VCaP (cell line): ENCODE results near the gene CCDC54.
"Not testable (repeated sequence)": the region's sequence is repeated elsewhere in the genome, so short reads cannot be mapped to it uniquely, and the experiment has no call there.

Experiments
- H3K27ac ChIP-seq: fragments of 450-650 bp; 2 replicates; pipeline ENCODE4 v1.5.1; 2017
- TF ChIP-seq, protein P1 (sequence below): fragments of 450-650 bp; conservative IDR thresholded peaks from 2 replicates; pipeline ENCODE4 v1.5.1; 2017; ENCODE audit warnings: mild to moderate bottlenecking, moderate library complexity

CCDC54 gene

DNA sequence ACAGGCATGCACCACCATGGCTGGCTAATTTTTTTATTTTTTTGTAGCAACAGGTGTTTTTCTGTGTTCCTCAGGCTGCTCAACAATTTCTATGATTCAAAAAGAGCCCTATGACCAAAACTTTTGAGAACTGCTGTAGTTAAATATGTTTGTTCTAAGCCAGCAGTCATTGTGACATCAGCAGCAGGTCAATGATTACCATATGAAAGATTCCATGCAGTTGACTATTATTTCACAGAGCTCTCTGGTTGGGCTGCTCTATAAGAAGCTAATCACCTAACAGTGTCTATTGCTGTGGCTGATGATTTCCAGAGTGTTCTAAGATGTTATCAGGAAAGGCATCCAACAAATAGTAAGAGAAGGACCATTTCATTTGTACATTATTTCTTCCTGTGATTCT, at the start of gene CCDC54:
CCDC54 (plus strand) TSS at position 289 of the 400 bp plus-strand sequence. CDS start 149 bp downstream, outside the sequence.
- TF ChIP-seq, protein P1, sequence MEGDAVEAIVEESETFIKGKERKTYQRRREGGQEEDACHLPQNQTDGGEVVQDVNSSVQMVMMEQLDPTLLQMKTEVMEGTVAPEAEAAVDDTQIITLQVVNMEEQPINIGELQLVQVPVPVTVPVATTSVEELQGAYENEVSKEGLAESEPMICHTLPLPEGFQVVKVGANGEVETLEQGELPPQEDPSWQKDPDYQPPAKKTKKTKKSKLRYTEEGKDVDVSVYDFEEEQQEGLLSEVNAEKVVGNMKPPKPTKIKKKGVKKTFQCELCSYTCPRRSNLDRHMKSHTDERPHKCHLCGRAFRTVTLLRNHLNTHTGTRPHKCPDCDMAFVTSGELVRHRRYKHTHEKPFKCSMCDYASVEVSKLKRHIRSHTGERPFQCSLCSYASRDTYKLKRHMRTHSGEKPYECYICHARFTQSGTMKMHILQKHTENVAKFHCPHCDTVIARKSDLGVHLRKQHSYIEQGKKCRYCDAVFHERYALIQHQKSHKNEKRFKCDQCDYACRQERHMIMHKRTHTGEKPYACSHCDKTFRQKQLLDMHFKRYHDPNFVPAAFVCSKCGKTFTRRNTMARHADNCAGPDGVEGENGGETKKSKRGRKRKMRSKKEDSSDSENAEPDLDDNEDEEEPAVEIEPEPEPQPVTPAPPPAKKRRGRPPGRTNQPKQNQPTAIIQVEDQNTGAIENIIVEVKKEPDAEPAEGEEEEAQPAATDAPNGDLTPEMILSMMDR: no peak
- H3K27ac ChIP-seq: no peak within 1 kb of the TSS

DNA sequence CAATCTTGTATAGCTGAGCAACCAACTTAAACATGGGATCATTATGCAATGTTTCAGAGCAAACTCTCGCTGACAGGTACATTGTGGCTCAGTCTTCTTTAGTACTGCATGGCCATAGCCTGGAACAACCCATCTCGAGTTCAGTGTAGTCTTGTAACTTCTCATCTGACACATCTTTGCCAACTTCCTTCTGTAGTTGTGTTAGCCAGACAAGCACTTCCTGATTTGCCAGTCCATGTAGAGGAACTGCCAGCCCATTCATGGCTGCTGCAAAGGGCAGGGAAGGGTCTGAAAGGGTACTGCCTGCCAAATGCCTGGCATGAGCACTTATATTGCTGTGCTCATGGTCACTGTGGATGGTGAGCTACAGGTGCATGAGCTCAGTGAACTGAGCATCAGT, 49.2 kb upstream of the CCDC54 start:
- TF ChIP-seq, protein P1: no peak
- no peak overlapping the region for H3K27ac ChIP-seq

DNA sequence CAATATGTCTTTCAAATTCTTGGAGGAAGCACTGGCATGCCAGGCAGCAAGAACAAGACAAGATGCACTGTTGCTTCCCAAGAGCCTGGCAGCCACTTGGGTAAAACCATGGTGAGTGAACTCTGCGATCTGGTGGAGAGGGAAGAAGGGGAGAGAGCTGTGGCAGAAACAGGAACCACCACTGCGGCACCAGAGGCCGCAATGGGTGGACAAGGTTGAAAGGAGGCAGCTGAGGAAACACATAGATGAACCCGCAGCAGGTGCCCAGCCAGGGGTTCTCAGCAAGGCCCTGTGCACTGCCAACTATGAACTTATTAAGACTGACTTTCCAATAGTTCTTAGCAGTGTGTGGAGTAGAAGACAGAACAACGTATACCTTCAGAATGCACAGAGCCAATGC, 48.2 kb upstream of the CCDC54 start:
- H3K27ac ChIP-seq: no peak overlapping the region
- TF ChIP-seq, protein P1: no peak

DNA sequence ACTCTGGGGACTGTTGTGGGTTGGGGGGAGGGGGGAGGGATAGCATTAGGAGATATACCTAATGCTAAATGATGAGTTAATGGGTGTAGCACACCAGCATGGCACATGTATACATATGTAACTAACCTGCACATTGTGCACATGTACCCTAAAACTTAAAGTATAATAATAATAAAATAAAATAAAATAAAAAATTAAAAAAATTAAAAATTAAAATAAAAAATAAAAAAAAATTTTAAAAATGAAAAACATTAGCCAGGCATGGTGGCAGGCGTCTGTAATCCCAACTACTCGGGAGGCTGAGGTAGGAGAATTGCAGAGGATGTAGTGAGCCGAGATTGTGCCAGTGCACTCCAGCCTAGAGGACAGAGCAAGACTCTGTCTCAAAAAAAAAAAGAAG, 37.5 kb upstream of the CCDC54 start:
- H3K27ac ChIP-seq: not testable (repeated sequence)

DNA sequence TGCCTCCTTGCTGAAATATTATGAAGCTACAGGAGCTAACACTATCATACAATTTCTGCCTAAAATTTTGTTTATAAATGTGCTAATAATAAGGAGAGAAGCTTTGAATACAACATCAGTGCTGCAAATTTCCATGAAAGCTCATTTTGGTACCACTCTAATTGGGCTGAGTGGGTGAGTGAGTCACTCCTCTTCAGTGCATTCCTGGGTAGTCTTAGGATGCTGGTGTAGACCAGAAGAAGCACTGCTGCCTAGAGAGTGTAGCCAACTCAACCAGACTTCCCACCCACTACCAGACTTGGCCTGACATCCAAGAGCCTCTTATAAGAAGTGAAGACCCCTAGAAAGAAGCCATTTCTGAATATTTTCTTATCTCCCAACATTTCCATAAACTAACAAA, 32.5 kb upstream of the CCDC54 start:
- TF ChIP-seq, protein P1: no peak
- H3K27ac ChIP-seq: no peak overlapping the region

DNA sequence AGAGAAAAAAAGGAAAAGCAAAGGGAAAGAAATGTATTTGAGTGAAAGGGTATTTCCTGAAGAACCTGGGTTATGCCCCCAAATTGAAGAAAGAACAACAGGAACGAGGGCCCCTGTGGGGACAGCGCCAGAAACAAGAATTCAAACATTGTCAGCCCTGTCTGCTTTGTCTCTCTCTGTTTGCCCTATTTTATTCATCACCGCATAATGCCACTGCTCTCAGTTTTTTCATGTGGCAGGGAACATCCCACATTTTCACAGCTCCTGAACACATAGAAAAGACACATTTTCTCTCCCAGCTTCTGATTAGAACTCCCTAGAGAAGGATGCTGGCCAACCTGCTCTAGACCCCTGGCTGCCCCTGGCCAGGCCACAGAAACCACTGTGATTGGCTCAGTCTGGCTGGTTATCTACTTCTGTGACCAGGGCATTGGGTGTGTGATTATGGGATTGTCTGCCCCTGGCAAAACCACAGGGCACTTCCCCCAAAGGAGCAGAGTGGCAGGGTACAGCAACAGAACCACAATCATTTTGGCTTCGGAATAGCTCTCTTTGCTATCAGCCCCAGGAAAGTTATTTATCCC, 31.3 kb upstream of the CCDC54 start:
- H3K27ac ChIP-seq: no peak overlapping the region
- TF ChIP-seq, protein P1: no peak

DNA sequence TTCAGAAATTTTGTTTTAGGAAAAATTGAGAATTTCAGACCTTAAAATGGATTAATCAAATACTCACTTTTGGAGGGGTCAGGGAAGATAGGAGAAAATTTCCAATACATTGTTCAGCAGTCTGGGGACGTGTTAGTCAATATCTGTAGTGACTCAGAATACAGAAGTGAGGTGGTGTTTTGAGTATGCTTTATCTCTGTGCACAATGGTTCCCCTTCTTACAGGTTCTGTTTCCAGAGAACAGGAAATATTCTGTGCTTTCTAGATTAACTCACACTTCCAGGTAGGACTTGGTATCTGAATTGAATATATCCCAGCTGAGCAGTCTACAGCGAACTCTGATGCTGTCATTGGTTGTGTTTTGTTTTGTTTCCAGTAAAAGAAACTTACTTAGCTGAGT, 30.7 kb upstream of the CCDC54 start:
- TF ChIP-seq, protein P1: no peak
- no peak overlapping the region for H3K27ac ChIP-seq

DNA sequence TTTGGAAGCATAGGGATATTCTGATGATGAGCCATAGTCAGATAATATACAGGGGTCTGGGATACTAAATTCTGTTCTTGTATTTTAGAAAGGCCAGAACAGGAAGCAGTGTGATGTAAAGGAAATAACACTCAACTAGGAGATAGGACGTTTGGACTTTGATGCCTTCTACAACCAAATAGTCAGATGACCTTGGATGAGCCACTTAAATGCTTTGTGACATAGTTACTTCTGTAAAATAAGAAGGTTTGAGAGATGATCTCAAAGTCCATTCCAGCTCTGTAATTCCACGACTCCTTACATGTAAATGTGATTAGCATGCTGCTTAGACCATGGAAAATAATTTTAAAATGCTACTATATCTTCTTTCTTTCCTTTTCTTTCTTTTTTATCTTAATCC, 29.5 kb upstream of the CCDC54 start:
- H3K27ac ChIP-seq: no peak overlapping the region
- TF ChIP-seq, protein P1: no peak
